Thymus (tissue), 11 donors: ENCODE measurements around the gene EVI2B. TPM values are rescaled to one million over a fixed set of nuclear protein-coding genes. Genes with fewer than 3 reads are reported as not detected.
"Not testable (repeated sequence)": the region's sequence is repeated elsewhere in the genome, so short reads cannot be mapped to it uniquely, and the experiment has no call there.

Experiments
- DNase-seq, 9 donors: peaks; one replicate each; pipeline ENCODE4 v3.0.0-alpha.2; 2013; ENCODE audit warnings: low spot score in 9 of 9, low read depth in 6 of 9, missing footprints in 1 of 9
- H3K27ac ChIP-seq, 2 donors: one replicate each; pipeline ENCODE4 v1.5.1; 2013; ENCODE audit warnings: control low read depth in 1 of 2, low read depth in 1 of 2, low read length in 1 of 2, mild to moderate bottlenecking in 1 of 2, moderate library complexity in 1 of 2
- H3K27me3 ChIP-seq, 2 donors: one replicate each; pipeline ENCODE4 v1.5.1; 2013; ENCODE audit warnings: low read length in 1 of 2; ENCODE audit not compliant: control insufficient read depth in 2 of 2, insufficient read depth in 1 of 2
- H3K36me3 ChIP-seq, 2 donors: one replicate each; pipeline ENCODE4 v1.5.1; 2013; ENCODE audit warnings: low read length in 1 of 2, mild to moderate bottlenecking in 1 of 2, moderate library complexity in 1 of 2; ENCODE audit not compliant: control insufficient read depth in 2 of 2, insufficient read depth in 2 of 2
- H3K4me1 ChIP-seq, 2 donors: one replicate each; pipeline ENCODE4 v1.5.1; 2013; ENCODE audit warnings: low read length in 2 of 2; ENCODE audit not compliant: control insufficient read depth in 2 of 2, insufficient read depth in 2 of 2
- H3K4me3 ChIP-seq, 2 donors: one replicate each; pipeline ENCODE4 v1.5.1; 2013; ENCODE audit warnings: low read length in 2 of 2, control low read depth in 1 of 2, mild to moderate bottlenecking in 1 of 2
- H3K9me3 ChIP-seq, 2 donors: one replicate each; pipeline ENCODE4 v1.5.1; 2013; ENCODE audit warnings: low read length in 1 of 2, mild to moderate bottlenecking in 1 of 2; ENCODE audit not compliant: control insufficient read depth in 2 of 2, insufficient read depth in 1 of 2
- WGBS: extraction: QIAGEN DNeasy Blood & Tissue Kit; methylation state at CpG from one replicate; pipeline ENCODE4 v1.1.7; 2013; 5-methylcytosine and 5-hydroxymethylcytosine counted together
- polyA plus RNA-seq: library from polyadenylated mRNA; stranded (reverse); fragments of 200-250 nt; gene quantifications from one replicate; pipeline ENCODE4 v1.2.3, GENCODE V29; 2013
- total RNA-seq: library from RNA; stranded (reverse); fragments of 120-200 nt; gene quantifications from one replicate; pipeline ENCODE4 v1.2.4, GENCODE V29; 2013
- donor health status: healthy.

Gene EVI2B
- total and polyA plus RNA-seq, 2 donors = 19.3 to 50.4 TPM

- H3K27ac ChIP-seq = no peak overlapping the region
- 93% methylated on average over 1 of the region's 1 CpG for WGBS
- H3K4me3 ChIP-seq = no peak overlapping the region
- no peak for DNase-seq
- no peaks in the 10 kb centered on the region for H3K27me3 ChIP-seq
- H3K36me3 ChIP-seq = peaks cover 0 to 8% of the 10 kb centered on the region in 2 donors
- no peaks in the 10 kb centered on the region for H3K9me3 ChIP-seq
- no peaks in the 10 kb centered on the region for H3K4me1 ChIP-seq
Observed at GRCh38 chr17:31269578-31269983, 44.3 kb downstream of the EVI2B start.

- Histone ChIP-seq H3K9me3 (no peaks in the 10 kb centered on the region), H3K4me3 (no peak overlapping the region), H3K4me1 (no peaks in the 10 kb centered on the region), H3K27me3 (no peaks in the 10 kb centered on the region), H3K27ac (no peak overlapping the region), H3K36me3 (peaks cover 0 to 8% of the 10 kb centered on the region in 2 donors)
- DNase-seq = no peak
- WGBS = 98% methylated on average over 2 of the region's 2 CpGs
Observed at GRCh38 chr17:31269036-31269577, 44.7 kb downstream of the EVI2B start.

- Histone ChIP-seq H3K36me3 (peaks cover 0 to 8% of the 10 kb centered on the region in 2 donors), H3K9me3 (no peaks in the 10 kb centered on the region), H3K27ac (no peak overlapping the region), H3K27me3 (no peaks in the 10 kb centered on the region), H3K4me3 (no peak overlapping the region), H3K4me1 (no peaks in the 10 kb centered on the region)
- peak in 1 of 9 donors; percentile 13 for DNase-seq
- WGBS = 92% methylated on average over 2 of the region's 2 CpGs
Observed at GRCh38 chr17:31266042-31266441, 47.8 kb downstream of the EVI2B start.

GRCh38 chr17:31262923-31263322 lies 50.9 kb downstream of the EVI2B start:
- DNase-seq, H3K36me3 ChIP-seq, H3K27ac ChIP-seq, H3K27me3 ChIP-seq, H3K4me3 ChIP-seq, H3K4me1 ChIP-seq, H3K9me3 ChIP-seq: not testable (repeated sequence)
- 96% methylated on average over 1 of the region's 1 CpG for WGBS

- peaks cover 0 to 5% of the 10 kb centered on the region in 2 donors for H3K36me3 ChIP-seq
- no peak for DNase-seq
- no peaks in the 10 kb centered on the region for H3K27me3 ChIP-seq
- WGBS = 92% methylated on average over 1 of the region's 1 CpG
- H3K9me3 ChIP-seq = no peaks in the 10 kb centered on the region
- H3K27ac ChIP-seq = no peak overlapping the region
- no peak overlapping the region for H3K4me3 ChIP-seq
- H3K4me1 ChIP-seq = no peaks in the 10 kb centered on the region
Observed at GRCh38 chr17:31261601-31262000, 52.3 kb downstream of the EVI2B start.

- DNase-seq = no peak
- no peaks in the 10 kb centered on the region for H3K27me3 ChIP-seq
- no peaks in the 10 kb centered on the region for H3K36me3 ChIP-seq
- H3K27ac ChIP-seq = no peak overlapping the region
- H3K4me1 ChIP-seq = no peaks in the 10 kb centered on the region
- 99% methylated on average over 3 of the region's 3 CpGs for WGBS
- no peak overlapping the region for H3K4me3 ChIP-seq
- H3K9me3 ChIP-seq = no peaks in the 10 kb centered on the region
Observed at GRCh38 chr17:31260151-31260550, 53.7 kb downstream of the EVI2B start.

- Histone ChIP-seq H3K36me3 (no peaks in the 10 kb centered on the region), H3K9me3 (no peaks in the 10 kb centered on the region), H3K27ac (no peak overlapping the region), H3K4me1 (no peaks in the 10 kb centered on the region), H3K4me3 (no peak overlapping the region), H3K27me3 (no peaks in the 10 kb centered on the region)
- WGBS = 95% methylated on average over 3 of the region's 3 CpGs
- DNase-seq = no peak
Observed at GRCh38 chr17:31256936-31257335, 56.9 kb downstream of the EVI2B start.

- 95% methylated on average over 2 of the region's 2 CpGs for WGBS
Observed at GRCh38 chr17:31254654-31255053, 59.2 kb downstream of the EVI2B start.

More at GRCh38 chr17:31254654-31255053, 59.2 kb downstream of the EVI2B start:
- H3K9me3 ChIP-seq = no peaks in the 10 kb centered on the region
- H3K4me3 ChIP-seq = no peak overlapping the region
- DNase-seq = no peak
- H3K4me1 ChIP-seq = no peaks in the 10 kb centered on the region
- peaks cover 0 to 1% of the 10 kb centered on the region in 2 donors for H3K36me3 ChIP-seq
- H3K27me3 ChIP-seq = no peaks in the 10 kb centered on the region
- no peak overlapping the region for H3K27ac ChIP-seq
